Ammon's horn (tissue), 1 donor: ENCODE results near the gene ECHS1.
"Not testable (repeated sequence)": the region's sequence is repeated elsewhere in the genome, so short reads cannot be mapped to it uniquely, and the experiment has no call there.

Experiments
- DNase-seq: peaks from one replicate; pipeline ENCODE4 v3.0.0-alpha.2; 2016; ENCODE audit warnings: low spot score

Gene ECHS1

DNA sequence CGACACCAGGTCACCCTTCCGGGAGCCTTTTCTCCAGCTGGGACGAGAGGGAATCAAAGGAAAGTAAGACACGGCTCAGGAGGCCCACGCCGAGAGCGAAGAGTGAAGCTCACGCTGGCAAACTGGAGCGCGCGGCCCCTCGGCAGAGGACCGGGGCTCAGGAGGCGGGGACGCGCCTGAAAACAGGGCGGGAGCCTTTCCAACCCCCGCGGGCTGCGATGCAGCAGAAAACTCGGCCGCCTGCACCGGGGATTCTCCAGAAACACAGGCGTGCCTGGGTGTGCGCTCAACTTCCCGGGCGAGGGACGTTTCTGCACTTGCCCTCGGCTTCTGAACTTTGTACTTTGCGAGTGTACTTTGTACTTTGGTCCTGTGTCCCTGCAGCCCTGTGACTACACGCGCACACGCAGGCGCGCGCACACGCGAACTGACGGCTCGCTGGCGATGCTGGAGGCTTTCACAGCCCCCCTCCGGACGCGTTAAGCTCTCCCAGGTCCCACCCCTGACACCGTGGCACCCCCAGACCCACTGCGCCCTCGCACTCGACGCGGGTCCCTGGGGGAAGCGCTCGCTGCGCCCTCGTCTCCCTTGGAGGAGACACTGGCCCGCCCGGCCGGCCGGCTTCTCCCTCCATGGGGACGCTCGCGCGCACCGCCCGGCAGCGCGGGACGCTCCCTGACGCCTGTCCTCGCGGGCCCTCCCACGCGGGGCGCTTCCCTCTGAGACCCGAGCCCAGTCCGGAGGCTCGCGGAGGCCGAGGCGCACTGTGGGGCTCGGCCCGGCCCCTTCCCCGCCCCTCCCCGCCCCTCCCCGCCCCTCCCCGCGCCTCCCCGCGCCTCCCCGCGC, 5.3 kb upstream of the ECHS1 start:
- DNase-seq, result peak; percentile 70

DNA sequence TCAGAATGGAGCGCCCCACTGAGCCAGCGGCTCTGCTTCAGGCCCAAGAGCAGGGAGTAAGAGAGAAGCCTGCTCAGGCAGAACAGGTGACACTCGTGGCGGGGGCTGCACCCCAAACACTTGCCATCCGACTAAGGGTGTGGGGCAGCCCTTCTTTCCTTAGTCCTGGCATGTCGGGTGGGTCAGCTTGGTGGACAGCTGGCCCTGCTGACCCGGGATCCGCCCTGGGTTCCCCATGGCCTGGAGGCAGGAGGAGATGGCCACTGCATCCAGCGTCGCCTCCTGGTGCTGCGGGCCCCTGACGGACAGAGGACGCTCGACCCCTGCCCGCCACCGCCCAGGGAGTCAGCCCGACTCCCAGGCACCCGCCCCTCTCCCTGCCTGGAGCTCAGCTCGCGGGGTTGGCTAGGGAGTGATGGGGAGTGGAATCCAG, 4.7 kb upstream of the ECHS1 start:
- no peak for DNase-seq

DNA sequence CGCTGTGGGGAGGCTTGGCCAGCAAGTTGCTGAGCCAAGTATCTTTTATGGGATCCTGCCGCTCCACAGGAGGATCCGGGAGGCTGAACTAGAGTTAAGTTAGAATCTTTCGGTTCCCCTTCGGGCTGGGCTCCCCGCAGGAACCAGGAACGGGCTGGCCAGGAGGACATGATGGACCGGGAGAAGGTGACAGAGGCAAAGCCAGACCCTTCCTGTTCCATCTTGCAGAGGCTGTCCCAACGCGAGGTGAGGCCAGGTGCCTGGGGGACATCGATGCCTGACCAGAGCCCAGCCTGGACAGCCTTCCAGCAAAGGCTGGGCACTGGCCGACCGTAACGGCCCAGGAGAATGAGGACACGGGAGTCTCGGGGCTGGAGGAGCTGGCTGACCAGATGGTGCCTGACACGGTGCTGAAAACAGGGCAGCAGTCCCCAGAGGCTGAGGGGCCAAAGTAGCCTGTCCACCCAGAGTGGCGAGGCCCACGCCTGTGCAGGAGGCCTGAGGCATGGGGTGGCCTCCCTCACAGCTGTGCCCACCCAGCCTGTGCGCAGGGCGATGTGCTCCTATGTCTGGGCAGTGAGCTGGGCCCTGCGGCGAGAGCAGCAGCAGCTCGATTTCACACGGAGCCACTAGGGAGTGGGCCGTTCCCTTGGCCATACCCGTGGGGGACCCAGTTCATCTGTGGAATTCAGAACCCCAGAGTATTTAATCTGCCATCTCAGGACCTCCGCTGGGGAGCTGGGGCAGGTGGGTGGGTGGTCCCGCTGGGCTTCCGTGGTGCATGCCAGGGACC, 4.1 kb upstream of the ECHS1 start:
- DNase-seq, result no peak

DNA sequence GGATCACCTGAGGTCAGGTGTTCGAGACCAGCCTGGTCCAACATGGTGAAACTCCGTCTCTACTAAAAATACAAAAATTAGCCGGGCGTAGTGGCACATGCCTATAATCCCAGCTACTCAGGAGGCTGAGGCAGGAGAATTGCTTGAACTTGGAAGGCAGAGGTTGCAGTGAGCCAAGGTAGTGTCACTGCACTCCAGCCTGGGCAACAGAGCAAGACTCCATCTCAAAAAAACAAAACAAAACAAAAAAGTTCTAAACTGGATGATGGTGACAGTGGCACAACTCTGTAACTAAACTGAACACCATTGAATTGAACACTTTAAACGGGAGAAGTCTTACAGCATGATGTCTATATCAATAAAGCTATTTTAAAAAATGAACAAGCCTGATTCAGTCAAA, 3.0 kb upstream of the ECHS1 start:
- not testable (repeated sequence) for DNase-seq

DNA sequence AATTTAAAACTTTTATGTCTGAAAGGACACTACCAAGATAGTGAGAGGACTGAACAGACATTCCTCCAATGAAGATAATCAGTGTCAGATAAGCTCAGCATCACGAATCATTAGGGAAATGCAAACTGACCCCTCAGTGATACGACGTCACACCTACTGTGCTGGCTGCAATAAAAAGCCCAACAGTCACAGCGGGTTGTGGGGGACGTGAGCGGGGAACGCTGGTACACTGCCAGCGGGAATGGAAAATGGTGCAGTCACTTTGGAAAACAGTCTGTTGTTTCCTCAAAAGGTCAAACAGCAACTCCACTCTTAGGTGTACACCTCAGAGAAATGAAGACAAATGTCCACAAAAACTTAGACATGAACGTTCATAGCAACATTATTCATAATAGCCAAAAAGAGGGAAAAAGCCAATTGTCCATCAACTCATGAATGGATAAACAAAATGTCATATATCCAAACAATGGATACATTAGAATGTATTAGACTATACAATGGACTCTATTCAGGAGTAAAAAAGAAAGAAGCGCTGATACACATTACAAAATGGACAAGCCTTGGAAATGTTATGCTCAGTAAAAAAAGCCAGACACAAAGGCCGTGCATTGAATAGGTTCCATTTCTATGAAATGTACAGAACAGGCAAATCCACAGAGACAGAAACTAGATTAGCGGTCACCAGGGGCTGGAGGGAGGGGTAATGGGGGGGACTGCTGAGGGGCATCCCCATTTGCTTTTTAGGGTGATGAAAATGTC, 2.4 kb upstream of the ECHS1 start:
- DNase-seq, result peak; percentile 61

DNA sequence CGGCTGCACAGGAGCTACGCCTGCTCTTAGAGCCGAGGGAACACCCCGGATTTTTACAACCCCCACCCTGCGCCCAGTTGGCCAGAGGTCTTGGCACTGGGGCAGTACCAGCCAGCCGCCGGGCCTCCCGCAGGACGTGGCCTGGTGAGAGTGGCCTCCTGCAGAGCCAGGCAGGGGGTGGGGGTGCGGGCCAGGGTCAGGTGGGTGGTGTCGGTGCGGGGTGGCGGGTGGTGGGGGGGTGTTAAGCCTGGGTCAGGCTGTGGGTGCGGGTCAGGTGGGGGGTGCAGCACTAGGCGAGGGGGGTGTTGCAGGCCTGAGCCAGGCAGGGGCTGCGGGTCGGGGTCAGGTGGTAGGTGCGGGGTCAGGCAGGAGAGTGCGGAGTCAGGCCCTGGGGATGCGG, 647 bp downstream of the ECHS1 start:
- DNase-seq, result no peak

DNA sequence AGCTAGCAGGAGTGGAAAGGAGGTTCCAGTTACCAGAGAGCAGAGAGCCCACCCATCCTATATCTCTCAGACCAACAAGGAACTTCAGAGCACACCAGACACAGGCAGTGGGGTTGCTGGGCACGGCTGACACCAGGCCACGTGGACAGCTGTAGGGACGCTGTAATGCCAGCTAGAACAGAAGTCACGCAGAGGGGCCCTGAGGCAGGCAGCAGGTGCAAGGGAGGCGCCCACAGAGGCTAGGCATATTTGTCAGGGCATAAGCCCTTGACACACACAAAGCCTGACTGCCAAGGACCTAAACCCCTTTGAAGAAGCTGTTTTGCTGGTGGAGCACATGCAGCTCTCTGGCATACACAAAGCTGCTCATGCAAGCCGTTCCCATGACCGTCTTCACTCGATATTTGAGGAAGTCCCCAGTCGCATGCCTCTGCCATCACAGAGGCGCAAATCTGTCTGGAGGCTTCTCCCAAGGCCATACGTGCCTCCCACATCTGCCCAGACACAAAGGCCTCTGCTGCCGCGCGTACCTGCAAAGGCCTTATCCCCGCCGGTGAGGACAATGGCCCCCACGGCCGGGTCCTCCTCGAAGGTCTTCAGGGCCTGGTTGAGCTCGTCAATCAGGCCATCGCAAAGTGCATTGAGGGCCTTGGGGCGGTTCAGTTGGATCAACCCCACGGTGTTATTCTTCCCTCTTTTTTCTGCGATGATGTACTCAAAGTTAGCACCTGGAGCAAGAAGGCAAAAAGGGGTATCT, 2.9 kb downstream of the ECHS1 start:
- DNase-seq, result no peak

DNA sequence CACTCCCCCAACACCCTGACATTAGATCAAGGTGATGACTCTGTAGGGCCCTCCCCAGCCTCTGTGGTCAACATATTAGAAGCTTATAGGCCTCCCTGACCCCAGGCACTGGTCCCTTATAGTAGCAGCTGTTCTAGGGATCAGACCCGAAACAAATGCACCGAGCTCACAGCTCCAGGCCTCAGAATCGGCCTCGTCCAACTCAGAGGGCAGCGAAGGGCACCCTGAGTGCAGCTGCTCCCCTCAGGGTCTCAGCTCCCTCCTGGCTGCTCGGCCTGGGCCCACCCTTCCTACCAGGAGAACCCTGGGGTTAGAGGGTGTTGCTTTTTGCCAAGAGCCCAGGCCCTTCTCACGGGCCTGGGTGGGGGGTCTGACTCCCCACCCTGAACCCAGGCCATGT, 5.0 kb downstream of the ECHS1 start:
- no peak for DNase-seq

DNA sequence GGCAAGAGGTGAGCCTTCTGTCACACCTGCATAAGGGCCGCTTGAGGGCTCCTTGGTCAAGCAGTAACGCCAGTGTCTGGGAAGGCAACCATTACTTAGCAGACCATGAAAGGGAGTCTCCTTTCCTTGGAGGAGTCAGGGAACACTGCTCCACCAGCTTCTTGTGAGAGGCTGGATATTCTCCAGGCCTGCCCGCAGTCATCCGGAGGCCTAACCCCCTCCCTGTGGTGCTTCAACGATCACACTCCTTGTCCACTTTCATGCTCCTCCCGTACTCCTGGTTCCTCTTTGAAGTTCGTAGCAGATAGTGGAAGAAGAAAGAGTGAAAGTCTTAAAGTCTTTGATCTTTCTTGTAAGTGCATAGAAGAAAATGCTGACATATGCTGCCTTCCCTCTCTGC, 5.7 kb downstream of the ECHS1 start:
- DNase-seq, result not testable (repeated sequence)

DNA sequence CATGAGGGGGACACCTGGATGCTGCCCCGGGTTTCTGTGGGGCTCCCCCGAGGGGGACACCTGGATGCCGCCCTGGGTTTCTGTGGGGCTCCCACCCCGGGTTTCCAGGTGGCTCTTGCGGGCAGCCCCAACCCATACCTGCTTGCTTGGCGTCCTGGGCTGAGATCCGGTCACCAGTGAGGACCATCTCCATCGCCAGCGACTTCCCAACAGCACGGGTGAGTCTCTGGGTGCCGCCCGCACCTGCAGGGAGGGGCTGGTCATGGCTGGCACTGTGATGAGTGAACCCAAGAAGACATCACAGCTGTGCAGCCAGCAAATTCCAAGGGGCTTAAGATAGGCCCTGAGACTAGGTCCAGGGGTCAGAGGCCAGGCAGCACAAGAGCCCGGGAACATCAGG, 6.4 kb downstream of the ECHS1 start:
- DNase-seq, result no peak

DNA sequence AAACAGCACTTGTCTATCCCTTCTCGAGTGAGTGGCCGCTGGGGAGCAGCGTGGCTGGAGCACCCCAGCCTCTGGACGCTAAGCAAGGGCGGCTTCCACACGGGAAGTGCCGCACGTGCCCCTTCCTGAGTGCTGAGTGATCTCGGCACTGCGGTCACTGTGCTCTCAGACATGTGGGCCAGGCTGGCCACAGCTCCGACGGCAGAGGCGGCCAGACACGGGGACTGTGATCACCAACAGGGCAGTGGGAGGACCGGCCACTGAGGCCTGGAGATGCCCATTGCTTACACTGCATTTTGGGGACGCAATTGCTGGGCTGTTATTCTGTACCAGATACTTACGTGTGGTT, 7.0 kb downstream of the ECHS1 start:
- DNase-seq, result no peak

DNA sequence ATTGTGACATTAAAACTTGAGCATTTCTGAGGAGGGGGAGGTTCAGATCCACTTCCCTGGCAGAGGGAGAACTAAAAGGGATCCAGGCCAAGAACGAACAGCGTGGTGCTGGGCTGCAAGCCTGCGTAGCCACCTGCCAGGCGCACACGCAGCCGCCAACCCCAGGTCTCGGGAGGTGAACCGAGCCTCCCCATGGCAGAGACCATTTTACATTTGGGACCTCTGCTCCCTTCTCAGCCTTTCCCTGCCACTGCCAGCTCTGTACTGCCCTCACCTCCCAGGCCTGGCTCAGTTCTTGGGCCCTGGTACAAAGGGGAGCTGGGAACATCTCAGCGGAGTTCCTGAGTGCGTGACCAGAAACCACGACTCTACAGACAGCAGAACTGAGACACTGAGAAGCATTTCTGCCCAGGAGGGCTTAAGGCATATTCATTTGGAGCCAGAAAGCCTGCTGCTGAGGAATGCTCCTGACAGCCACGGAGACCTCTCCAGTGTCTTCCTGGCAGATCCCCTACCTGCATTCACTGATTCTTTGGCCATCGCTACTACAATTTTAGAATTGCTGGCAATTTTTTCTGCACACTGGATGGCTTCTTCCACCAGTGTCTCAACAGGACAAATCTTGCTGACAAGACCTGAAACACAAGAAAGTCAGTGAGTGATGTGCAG, 7.6 kb downstream of the ECHS1 start:
- no peak for DNase-seq

DNA sequence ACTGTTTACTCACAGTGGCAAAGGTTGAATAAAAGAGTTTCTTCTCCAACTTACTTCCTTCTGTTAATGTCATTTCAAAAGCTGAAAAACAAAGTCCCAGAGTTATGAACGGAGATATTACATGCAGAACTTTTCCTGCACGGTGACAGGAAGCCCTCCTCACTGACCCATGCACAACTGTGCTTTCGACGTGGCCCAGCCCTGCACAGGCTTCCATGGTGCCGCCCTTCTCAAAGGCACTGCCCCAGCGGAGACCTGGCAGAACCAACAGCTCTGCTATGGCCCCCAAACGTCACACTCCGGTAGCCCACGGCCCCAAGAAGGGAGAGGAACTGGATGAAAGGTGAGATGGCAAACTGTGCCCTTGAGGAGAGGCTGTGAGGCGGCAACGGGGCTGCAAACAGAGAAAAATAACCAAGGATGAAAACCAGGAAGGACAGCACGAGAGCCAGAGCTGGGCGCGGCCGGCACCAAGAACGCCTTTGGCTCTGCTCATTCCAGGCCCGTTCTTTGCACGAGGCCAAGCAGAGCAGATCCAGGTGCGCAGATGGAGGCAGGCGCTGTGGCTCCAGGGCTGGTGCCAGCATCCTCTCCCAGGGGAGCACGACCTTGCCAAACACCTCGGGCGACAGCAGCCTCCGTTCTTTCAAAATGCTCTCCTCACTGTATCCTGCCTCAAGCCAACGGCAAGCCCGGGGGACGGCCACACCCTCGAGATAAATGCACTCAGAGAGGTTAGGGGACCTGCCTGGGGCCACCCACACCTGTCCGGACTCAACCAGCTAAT, 8.3 kb downstream of the ECHS1 start:
- no peak for DNase-seq

DNA sequence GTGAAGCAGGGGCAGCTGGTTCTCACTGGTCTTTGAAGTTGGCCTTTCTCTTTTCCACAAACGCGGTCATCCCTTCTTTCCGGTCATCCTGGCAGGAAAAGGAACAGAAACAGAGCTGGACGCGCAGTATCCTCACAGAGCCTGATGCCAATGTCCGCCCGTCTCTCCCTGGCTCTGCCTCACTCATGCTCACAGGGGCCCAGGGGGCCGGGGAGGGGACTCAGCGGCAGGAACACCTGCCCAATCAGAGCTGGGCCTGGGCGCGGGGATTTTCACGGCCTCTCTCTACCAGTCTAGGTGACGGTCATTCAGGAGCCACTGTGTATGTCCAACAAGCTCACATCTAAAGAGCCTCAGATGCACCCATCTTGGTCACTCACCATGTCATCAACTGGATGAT, 10.3 kb downstream of the ECHS1 start:
- DNase-seq, result no peak

DNA sequence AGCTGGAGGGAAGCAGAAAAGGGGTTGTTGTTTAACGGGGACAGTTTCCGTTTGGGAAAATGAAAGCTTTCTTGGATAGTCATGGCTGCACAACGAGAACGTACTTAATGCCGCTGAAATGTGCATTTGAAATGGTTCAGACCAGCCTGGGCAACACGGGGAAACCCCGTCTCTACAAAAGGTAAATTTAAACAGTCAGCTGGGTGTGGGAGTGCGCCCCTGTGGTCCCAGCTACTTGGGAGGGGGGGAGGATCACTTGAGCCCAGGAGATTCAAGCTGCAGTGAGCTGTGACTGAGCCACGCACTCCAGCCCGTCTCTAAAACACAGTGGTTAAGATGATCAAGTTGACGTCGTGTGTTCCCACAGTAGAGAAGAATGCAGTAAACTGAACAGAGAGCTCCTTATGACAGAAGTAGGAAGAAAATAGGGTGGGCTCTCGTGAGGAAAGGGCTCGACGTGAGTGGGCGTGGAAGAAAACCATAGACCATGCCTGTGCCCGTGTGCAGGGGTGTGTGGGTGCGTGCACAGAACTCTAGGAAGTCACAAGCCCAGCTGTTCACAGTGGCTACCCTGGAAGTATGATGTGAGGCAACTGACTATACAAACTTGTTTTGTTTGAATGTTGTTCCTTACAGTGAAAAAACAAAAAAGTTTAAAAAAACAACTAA, 11.2 kb downstream of the ECHS1 start:
- no peak for DNase-seq

DNA sequence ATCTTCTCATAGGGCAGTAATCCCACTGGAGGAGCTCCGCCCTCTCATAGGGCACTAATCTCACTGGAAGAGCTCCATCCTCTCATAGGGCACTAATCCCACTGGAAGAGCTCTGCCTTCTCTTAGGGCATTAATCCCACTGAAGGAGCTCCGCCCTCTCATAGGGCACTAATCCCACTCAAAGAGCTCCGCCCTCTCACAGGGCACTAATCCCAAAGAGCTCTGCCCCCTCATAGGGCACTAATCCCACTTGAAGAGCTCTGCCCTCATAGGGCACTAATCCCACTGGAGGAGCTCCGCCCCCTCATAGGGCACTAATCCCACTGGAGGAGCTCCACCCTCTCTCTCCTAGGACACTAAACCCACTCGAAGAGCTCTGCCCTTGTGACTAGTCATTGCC, 11.9 kb downstream of the ECHS1 start:
- no peak for DNase-seq

DNA sequence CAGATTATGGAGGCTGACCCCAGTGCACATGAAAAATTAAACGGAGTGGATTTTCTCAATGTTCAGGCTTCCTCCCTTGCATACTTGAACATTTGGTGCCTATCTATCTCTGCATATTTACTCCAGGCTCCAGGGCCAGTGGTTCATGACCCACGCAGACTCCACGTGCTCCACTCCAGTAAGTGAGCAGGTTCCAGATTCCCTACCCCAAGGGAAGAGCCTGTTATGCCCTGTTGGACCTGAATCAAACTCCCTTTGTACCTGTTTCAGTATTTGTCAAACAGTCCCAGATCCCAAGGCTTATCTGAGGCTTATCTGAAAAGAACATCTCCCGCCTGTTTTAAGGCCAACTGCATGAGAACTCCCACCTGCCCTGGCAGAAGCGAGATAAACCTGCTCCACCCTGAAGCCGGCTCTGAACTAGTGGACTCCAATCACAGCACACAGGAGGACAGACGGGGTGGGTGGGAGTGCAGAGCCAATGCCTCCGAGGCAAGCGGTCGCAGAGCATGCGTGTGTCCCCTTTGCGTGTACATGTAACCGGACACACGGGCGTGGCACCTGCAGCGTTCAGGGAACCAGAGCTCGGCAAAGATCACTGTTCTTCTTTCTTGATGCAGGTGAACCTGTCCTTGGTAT, 13.1 kb downstream of the ECHS1 start:
- no peak for DNase-seq

DNA sequence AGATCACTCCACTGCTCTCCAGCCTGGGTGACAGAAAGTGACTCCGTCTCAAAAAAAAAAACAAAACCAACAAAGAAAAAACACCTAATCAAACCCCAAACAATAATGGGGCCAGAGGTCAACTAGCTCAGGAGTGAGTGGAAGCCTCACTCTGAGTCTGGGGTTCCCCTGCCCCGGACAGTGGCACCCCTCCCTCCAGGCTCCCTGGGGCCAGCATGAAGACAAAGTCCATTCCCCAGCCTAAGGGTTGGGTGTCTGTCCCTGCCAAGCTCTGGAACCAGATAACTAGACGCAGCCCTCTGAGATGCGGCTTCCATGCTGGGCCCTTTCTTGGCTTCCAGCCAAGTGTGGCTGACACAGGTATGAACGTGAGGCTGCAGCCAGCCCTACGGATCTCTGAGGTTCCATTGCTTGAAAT, 13.6 kb downstream of the ECHS1 start:
- no peak for DNase-seq

DNA sequence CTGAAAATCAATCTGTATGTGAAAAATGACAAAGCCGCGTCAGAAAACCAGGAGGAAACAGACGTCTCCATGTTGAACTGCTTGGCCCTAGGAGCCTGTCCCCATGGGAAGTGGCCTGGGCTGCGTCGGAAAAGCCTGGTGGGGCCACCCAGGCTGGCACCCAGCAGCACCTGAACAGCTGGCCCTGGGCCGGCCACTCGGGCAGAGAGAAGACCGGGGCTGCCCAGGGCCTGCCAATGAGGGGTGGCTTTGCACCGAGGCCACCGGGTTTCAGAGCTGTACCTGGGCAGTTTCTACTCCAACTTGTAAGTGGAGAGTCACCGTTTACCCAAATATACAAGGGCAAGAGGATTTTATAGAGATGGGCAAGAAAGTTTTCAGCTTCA, 14.2 kb downstream of the ECHS1 start:
- DNase-seq, result no peak
